Tibial nerve (tissue), 4 donors: ENCODE results near the gene BBS10. TPM values are rescaled to one million over a fixed set of nuclear protein-coding genes. Genes with fewer than 3 reads are reported as not detected.

Experiments used
- DNase-seq, 2 donors: peaks; one replicate each; pipeline ENCODE4 v3.0.0-alpha.2; 2019; ENCODE audit warnings: low spot score in 2 of 2
- H3K27ac ChIP-seq, 4 donors: fragments of 200-600 bp; sonication (generic) in 3 of 4; one replicate each; pipeline ENCODE4 v1.5.1; 2017 to 2019; ENCODE audit warnings: mild to moderate bottlenecking in 1 of 4
- H3K27me3 ChIP-seq, 2 donors: fragments of 200-600 bp; sonication (generic) in 1 of 2; one replicate each; pipeline versions ENCODE4 v1.5.1 to v1.6.0; 2017 to 2019
- H3K36me3 ChIP-seq, 3 donors: fragments of 200-600 bp; sonication (generic); one replicate each; pipeline ENCODE4 v1.5.1; 2018 to 2019
- H3K4me1 ChIP-seq, 4 donors: fragments of 200-600 bp; sonication (generic) in 3 of 4; one replicate each; pipeline ENCODE4 v1.5.1; 2017 to 2019
- H3K4me3 ChIP-seq, 4 donors: fragments of 200-600 bp; sonication (generic) in 3 of 4; one replicate each; pipeline ENCODE4 v1.5.1; 2017 to 2019; ENCODE audit warnings: mild to moderate bottlenecking in 1 of 4, moderate library complexity in 1 of 4
- H3K9me3 ChIP-seq, 4 donors: fragments of 200-600 bp; sonication (generic) in 3 of 4; one replicate each; pipeline ENCODE4 v1.5.1; 2017 to 2019
- EP300 ChIP-seq, 2 donors: sonication (generic); formaldehyde crosslinking; IDR thresholded peaks; one replicate each; pipeline ENCODE4 v1.6.1; 2017; ENCODE audit warnings: antibody characterized with exemption in 2 of 2, mild to moderate bottlenecking in 1 of 2
- POLR2A ChIP-seq, 2 donors: fragments of 450-650 bp; IDR thresholded peaks; one replicate each; pipeline ENCODE4 v1.6.1; 2017; ENCODE audit warnings: antibody characterized with exemption in 2 of 2, mild to moderate bottlenecking in 2 of 2, moderate library complexity in 2 of 2
- WGBS, 2 donors: methylation state at CpG; one replicate each; pipeline ENCODE4 v1.1.5; 2018; 5-methylcytosine and 5-hydroxymethylcytosine counted together
- total RNA-seq, 4 donors: library from RNA; depleted of rRNA; stranded (reverse); fragments of >200 nt; gene quantifications; one replicate each; pipeline ENCODE4 v1.1.0, GENCODE V29; 2016
- TF ChIP-seq, protein P1 (sequence below), 5 experiments: fragments of 200-600 bp in 3 of 5; fragments of 450-650 bp in 2 of 5; sonication (generic) in 3 of 5; IDR thresholded peaks; one replicate each; pipeline ENCODE4 v1.5.1; 2016 to 2019; ENCODE audit warnings: antibody characterized with exemption in 5 of 5, mild to moderate bottlenecking in 3 of 5, moderate library complexity in 2 of 5

Gene BBS10
- total RNA-seq, 4 donors from 2014 or later = 10.8 to 22.0 (median 17.6) TPM

GRCh38 chr12:76307083-76307482, 41.1 kb downstream of the BBS10 start:
- H3K9me3 ChIP-seq = no peaks in the 10 kb centered on the region
- no peak overlapping the region for H3K4me3 ChIP-seq
- TF ChIP-seq POLR2A (IDR thresholded peaks at IDR 0.05) (no peak), EP300 (IDR thresholded peaks at IDR 0.05) (no peak)
- TF ChIP-seq, protein P1, sequence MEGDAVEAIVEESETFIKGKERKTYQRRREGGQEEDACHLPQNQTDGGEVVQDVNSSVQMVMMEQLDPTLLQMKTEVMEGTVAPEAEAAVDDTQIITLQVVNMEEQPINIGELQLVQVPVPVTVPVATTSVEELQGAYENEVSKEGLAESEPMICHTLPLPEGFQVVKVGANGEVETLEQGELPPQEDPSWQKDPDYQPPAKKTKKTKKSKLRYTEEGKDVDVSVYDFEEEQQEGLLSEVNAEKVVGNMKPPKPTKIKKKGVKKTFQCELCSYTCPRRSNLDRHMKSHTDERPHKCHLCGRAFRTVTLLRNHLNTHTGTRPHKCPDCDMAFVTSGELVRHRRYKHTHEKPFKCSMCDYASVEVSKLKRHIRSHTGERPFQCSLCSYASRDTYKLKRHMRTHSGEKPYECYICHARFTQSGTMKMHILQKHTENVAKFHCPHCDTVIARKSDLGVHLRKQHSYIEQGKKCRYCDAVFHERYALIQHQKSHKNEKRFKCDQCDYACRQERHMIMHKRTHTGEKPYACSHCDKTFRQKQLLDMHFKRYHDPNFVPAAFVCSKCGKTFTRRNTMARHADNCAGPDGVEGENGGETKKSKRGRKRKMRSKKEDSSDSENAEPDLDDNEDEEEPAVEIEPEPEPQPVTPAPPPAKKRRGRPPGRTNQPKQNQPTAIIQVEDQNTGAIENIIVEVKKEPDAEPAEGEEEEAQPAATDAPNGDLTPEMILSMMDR (IDR thresholded peaks at IDR 0.05) = no peak
- no peak for DNase-seq
- H3K36me3 ChIP-seq = no peaks in the 10 kb centered on the region
- H3K27me3 ChIP-seq = no peaks in the 10 kb centered on the region
- H3K27ac ChIP-seq = no peak overlapping the region
- no peaks in the 10 kb centered on the region for H3K4me1 ChIP-seq
- WGBS, 2 donors = 97 to 100% methylated on average over 1 of the region's 1 CpG

GRCh38 chr12:76303989-76304460, 44.2 kb downstream of the BBS10 start:
- DNase-seq = no peak
- no peaks in the 10 kb centered on the region for H3K27me3 ChIP-seq
- TF ChIP-seq EP300 (IDR thresholded peaks at IDR 0.05) (no peak), POLR2A (IDR thresholded peaks at IDR 0.05) (no peak)
- TF ChIP-seq, protein P1 (IDR thresholded peaks at IDR 0.05) = no peak
- 82 to 85% methylated on average over 6 of the region's 6 CpGs for WGBS, 2 donors
- no peaks in the 10 kb centered on the region for H3K4me1 ChIP-seq
- H3K27ac ChIP-seq = no peak overlapping the region
- no peak overlapping the region for H3K4me3 ChIP-seq
- no peaks in the 10 kb centered on the region for H3K9me3 ChIP-seq
- H3K36me3 ChIP-seq = no peaks in the 10 kb centered on the region

DNA sequence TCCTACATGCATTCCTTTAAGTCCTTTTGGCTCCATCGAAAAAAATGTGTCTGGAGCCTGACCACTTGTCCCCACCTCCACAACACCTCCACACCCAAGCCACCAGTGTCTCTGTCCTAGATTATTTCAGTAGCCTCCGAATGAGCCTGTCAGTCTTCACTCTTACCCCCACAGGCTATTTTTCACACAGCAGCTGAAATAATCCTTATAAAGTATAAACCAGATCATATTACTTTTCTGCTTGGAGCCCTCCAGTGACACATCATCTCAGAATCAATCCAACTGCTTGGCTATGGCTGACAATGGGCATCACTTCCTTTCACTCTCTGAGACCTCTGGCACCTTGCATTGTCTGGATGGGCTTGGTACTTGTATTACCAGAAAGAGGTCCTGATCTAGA, 44.9 kb downstream of the BBS10 start:
- H3K4me1 ChIP-seq = no peaks in the 10 kb centered on the region
- H3K36me3 ChIP-seq = no peaks in the 10 kb centered on the region
- no peak for DNase-seq
- no peak overlapping the region for H3K4me3 ChIP-seq
- TF ChIP-seq, protein P1 (IDR thresholded peaks at IDR 0.05) = no peak
- no peak for TF ChIP-seq POLR2A (IDR thresholded peaks at IDR 0.05)
- no peaks in the 10 kb centered on the region for H3K27me3 ChIP-seq
- H3K27ac ChIP-seq = no peak overlapping the region
- no peaks in the 10 kb centered on the region for H3K9me3 ChIP-seq
- WGBS, 2 donors = 65 to 80% methylated on average over 2 of the region's 2 CpGs

- WGBS, 2 donors = 77 to 79% methylated on average over 6 of the region's 6 CpGs
- Histone ChIP-seq H3K27ac (no peak overlapping the region), H3K4me1 (no peaks in the 10 kb centered on the region)
Measured at GRCh38 chr12:76300297-76300665, 47.9 kb downstream of the BBS10 start.

DNA sequence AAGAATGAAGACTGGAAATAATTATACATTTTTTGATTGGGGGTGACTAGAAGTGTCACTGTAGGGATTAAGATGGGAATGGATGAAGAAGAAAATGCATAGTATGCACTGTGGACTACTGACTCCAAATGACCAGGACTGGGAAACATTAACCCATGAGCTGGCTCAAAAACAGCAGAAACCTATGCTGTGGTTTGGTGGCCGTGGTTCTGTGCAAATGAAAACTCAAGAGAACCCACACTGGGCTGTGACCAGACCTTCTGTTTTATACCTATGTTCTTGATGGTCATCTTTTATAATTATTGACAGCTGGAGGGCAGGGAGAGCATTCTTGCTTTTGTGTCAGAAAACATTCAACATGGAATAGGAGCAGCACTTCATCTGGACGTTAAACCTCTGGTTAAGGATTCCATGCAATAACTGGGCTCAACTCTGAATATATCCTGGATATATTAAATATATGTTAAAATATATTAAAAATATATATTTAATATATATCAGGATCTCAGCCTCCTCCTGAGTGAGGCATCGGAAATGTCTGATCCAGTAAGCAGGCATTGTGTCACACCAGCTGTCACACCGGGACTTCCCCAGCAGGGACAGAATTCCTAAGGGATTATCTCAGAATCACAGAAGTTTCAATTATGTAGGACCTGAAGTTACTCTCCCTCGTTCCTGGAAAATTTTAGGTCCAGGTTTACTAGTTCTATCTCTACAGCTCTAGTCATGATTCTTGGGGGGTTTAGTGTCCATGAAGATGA, 48.5 kb downstream of the BBS10 start:
- Histone ChIP-seq H3K36me3 (no peaks in the 10 kb centered on the region), H3K27ac (no peak overlapping the region), H3K4me3 (no peak overlapping the region), H3K4me1 (no peaks in the 10 kb centered on the region), H3K9me3 (no peaks in the 10 kb centered on the region), H3K27me3 (no peaks in the 10 kb centered on the region)
- DNase-seq = no peak
- WGBS, 2 donors = 64 to 67% methylated on average over 5 of the region's 5 CpGs
- TF ChIP-seq EP300 (IDR thresholded peaks at IDR 0.05) (no peak), POLR2A (IDR thresholded peaks at IDR 0.05) (no peak)
- TF ChIP-seq, protein P1 (IDR thresholded peaks at IDR 0.05) = no peak

More at GRCh38 chr12:76300297-76300665, 47.9 kb downstream of the BBS10 start:
- TF ChIP-seq POLR2A (IDR thresholded peaks at IDR 0.05) (no peak), EP300 (IDR thresholded peaks at IDR 0.05) (no peak)
- TF ChIP-seq, protein P1 (IDR thresholded peaks at IDR 0.05) = no peak
- H3K4me3 ChIP-seq = no peak overlapping the region
- DNase-seq = no peak
- no peaks in the 10 kb centered on the region for H3K36me3 ChIP-seq
- H3K27me3 ChIP-seq = no peaks in the 10 kb centered on the region
- no peaks in the 10 kb centered on the region for H3K9me3 ChIP-seq
